HG03097 (cell line): ENCODE results near the gene NDUFA12.
"Not testable (repeated sequence)": the region's sequence is repeated elsewhere in the genome, so short reads cannot be mapped to it uniquely, and the experiment has no call there.

ENCODE experiments used
- ATAC-seq: cut with Tn5 transposase; IDR thresholded peaks from one replicate; pipeline ENCODE4 v1.9.1; 2021; ENCODE audit not compliant: unreplicated experiment, low FRiP score

Gene NDUFA12

GRCh38 chr12:95003213-95003920, at the start of gene NDUFA12:
Gene NDUFA12, minus strand, starts transcription at chr12:95003697. Its CDS starts 17 bp downstream, at chr12:95003680.
- peak; percentile 97 for ATAC-seq

GRCh38 chr12:95051241-95051640, 47.7 kb upstream of the NDUFA12 start:
- no peak for ATAC-seq

- ATAC-seq: no peak
These were observed 34.4 kb upstream of the NDUFA12 start for GRCh38 chr12:95037906-95038305.

- no peak for ATAC-seq
These were observed 31.3 kb upstream of the NDUFA12 start for GRCh38 chr12:95034750-95035149.

- no peak for ATAC-seq
These were observed 19.0 kb upstream of the NDUFA12 start for GRCh38 chr12:95022477-95022876.

GRCh38 chr12:95017482-95017881, 14.0 kb upstream of the NDUFA12 start:
- no peak for ATAC-seq

GRCh38 chr12:95016120-95016519, 12.6 kb upstream of the NDUFA12 start:
- no peak for ATAC-seq

- ATAC-seq: no peak
These were observed 11.1 kb upstream of the NDUFA12 start for GRCh38 chr12:95014554-95014953.

GRCh38 chr12:95006206-95006605, 2.7 kb upstream of the NDUFA12 start:
- no peak for ATAC-seq

GRCh38 chr12:95004610-95005009, 1.1 kb upstream of the NDUFA12 start:
- ATAC-seq: no peak

GRCh38 chr12:95003921-95004272, 400 bp upstream of the NDUFA12 start:
- no peak for ATAC-seq

GRCh38 chr12:95002754-95003153, 743 bp downstream of the NDUFA12 start:
- ATAC-seq: no peak

GRCh38 chr12:94998326-94998725, 5.2 kb downstream of the NDUFA12 start:
- no peak for ATAC-seq

GRCh38 chr12:94997726-94998125, 5.8 kb downstream of the NDUFA12 start:
- no peak for ATAC-seq

GRCh38 chr12:94997061-94997460, 6.4 kb downstream of the NDUFA12 start:
- no peak for ATAC-seq

GRCh38 chr12:94994312-94994711, 9.2 kb downstream of the NDUFA12 start:
- ATAC-seq: no peak

- ATAC-seq: not testable (repeated sequence)
These were observed 9.6 kb downstream of the NDUFA12 start for GRCh38 chr12:94993855-94994254.

GRCh38 chr12:94990222-94990621, 13.3 kb downstream of the NDUFA12 start:
- no peak for ATAC-seq

GRCh38 chr12:94988471-94988870, 15.0 kb downstream of the NDUFA12 start:
- no peak for ATAC-seq

GRCh38 chr12:94987801-94988200, 15.7 kb downstream of the NDUFA12 start:
- ATAC-seq: no peak

GRCh38 chr12:94987076-94987669, 16.3 kb downstream of the NDUFA12 start:
- no peak for ATAC-seq

- not testable (repeated sequence) for ATAC-seq
These were observed 18.4 kb downstream of the NDUFA12 start for GRCh38 chr12:94985099-94985498.
